DMS 273 treated with DMSO at 0.1 percent for 48 hours (cell line): Measurements from ENCODE around the gene SIGLEC9.
"Not testable (repeated sequence)": the region's sequence is repeated elsewhere in the genome, so short reads cannot be mapped to it uniquely, and the experiment has no call there.

Experiments
- DNase-seq: peaks from one replicate; lab custom pipeline; 2025; lab: John Stamatoyannopoulos, UW

SIGLEC9 gene

DNA sequence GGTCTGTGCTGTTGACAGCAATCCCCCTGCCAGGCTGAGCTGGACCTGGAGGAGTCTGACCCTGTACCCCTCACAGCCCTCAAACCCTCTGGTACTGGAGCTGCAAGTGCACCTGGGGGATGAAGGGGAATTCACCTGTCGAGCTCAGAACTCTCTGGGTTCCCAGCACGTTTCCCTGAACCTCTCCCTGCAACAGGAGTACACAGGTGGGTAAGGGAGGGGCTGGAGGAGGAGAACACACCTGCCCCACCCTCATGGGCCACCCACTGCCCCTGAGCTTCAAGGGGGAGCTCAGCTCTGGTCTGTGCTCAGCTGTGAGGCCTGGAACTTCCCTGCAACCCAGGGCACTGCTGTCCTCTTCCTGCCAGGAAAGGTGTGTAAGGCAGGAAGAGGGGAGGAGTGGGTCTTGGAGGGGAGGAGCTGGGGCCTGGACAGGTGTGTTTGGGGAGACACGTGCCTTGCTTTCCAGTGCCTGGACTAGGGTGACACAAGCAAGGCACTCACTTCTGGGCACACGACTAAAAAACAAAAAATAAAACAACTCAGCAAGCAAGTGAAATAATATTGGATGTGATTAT is 21.3 kb downstream of the SIGLEC9 start:
- DNase-seq: no peak

DNA sequence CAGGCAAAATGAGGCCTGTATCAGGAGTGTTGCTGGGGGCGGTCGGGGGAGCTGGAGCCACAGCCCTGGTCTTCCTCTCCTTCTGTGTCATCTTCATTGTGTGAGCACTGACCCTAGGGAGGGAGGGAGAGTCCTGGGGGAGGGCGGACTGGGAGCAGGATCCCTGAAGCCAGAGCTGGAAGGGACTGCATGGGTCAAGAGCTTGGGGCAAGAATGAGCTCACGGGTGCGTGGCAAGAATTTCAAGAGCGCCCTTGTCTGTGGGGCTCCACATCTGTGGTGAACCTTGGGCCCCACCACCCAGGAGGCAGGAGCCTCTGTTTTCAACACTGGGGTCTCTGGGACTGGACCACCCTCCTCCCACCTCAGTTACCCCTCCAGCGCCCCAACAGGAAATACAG is 22.0 kb downstream of the SIGLEC9 start:
- DNase-seq: no peak

DNA sequence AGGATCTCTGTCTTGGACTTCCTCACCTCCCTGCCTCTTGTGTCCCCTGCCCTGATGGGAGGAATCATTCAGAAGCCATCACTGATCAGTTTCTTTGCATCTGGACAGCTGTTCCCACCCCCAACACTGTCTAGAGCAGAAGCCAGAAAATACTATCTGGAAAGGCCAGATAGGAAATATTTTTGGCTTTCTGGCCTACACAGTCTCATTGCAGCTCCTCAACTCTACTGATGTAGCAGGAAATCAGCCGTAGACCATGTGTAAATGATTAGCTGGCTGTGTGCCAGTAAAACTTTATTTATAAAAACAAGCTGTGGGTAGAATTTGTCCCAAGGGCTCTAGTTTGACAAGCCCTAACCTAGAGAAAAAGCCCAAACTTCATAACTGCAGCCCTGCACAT is 23.0 kb downstream of the SIGLEC9 start:
- DNase-seq: no peak

DNA sequence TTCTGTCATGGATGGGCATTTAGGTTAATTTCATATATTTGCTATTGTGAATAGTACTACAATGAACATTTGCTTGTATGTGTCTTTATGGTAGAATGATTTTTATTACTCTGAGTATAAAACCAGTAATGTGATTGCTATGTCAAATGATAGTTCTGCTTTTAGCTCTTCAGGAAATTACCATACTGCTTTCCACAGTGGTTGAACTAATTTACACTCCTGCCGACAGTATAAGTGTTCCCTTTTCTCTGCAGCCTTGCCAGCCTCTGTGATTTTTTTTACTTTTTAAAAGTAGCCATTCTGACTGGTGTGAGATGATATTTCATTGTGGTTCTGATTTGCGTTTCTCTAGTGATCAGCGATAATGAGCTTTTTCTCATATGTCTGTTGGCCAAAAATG is 23.9 kb downstream of the SIGLEC9 start:
- no peak for DNase-seq

DNA sequence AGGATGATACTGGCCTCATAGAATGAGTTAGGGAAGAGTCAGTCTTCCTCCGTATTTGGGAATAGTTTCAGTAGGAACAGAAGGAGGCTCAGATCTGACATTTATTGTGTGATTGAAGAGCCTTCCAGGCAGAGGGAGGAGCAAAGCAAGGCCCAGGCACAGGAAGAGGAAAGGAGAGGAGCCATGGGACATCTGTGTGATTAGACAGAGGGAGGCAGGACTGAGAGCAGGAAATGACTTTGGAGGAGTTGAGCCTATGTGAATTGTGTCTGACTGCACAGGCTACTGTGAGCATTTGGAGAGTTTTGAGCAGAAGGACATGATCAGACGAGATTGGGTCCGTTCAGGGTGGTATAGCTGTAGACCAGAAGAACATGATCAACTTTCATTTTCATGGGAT is 25.9 kb downstream of the SIGLEC9 start:
- no peak for DNase-seq

DNA sequence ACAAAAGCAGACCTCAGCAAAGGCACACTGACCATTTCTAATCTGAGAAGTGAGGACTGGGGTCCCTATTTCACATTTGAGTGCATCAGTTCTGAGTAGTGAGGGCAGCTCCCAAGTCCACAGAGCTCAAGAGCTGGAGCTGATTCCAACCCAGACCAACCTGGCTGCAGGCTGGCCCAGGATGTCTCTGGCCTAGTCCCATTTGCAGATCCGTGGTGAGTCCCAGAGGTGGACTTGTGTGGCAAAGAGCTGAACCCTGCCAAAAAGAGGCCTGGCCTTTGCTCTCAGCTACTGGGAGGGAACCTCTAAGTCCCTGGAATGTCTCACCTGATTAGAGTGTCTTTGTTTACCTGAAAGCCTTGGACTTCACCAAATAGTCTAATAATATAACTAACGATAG is 32.0 kb downstream of the SIGLEC9 start:
- no peak for DNase-seq

DNA sequence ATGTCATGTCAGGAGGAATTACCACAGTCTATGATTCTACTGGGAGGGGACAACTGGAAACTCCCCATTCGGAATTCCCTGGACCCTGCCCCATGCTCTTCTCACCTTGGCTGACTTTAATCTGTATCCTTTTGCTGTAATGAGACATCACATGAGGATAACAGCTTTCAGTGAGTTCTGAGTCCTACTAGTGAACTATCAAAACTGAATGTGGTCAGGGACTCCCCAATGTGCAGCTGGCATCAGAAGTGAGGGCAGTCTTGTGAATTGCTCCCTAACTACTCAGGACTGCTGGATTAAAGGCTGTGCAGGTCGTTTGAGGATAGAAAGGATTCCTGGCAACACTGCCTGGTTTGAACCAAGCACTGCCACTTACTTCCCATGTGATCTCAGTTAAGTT is 32.6 kb downstream of the SIGLEC9 start:
- no peak for DNase-seq

DNA sequence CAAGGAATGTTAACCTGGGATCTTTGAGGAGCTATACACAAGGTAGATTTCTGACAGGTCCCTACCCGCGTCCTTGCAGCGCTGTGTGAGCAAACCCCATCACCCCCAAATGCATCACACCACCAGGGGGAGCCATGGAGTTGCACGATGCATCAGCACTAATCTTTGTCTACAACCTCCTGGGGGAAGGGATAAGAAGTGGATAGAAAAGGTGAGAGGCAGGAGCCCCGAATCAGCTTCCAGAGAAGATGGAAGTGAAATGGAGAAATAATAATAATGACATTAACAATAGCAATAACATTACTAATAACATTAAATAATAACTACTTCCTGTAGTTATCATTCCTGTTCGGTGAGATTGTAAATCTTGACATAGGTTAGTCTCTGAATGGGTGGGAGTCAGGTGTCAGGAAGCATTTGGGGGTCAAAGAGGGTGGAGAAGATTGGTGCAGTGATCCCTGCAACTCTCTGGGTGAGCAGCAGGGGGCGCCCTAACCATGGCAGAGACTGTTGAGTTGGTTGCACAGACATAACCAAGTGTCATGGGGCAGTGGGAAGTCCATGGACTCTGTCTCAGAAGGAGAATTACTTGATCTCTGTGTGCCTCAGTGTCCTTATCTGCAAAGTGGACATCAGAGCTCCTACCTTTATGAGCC is 33.9 kb downstream of the SIGLEC9 start:
- no peak for DNase-seq

DNA sequence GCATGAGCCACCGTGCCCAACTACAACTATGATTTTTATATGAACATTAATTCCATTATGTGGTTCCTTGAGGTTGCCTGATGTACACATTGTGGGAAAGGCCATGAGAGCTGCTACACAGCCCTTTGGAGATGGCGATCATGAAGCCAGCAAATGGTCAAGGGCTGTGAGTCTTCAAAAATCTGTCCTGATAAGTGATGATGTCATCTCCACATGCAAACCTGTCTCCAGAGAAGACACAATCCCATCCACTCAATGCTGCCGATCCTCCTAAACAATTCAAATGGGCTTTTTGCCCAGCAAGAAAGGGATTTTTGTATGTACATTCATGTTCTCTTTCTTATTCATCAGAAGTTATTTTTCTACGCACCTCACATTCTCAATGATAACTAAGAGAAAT is 35.0 kb downstream of the SIGLEC9 start:
- no peak for DNase-seq

DNA sequence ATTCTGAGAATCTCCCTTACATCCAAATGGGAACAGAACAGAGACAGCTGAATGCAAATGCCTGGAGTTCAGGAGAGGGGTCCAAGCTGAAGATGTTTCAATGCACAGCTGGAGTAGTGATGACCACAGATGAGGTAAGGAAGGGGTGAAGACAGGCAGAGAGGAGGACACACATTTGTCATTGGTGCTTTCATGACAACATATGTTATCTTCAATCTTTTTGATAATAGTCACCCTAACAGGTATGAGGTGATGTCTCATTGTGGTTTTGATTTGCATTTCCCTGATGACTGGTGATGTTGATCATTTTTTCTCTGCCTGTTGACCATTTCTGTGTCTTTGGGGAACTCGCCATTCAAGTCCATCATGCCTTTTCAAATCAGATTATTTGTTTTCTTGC is 36.6 kb downstream of the SIGLEC9 start:
- DNase-seq: no peak

DNA sequence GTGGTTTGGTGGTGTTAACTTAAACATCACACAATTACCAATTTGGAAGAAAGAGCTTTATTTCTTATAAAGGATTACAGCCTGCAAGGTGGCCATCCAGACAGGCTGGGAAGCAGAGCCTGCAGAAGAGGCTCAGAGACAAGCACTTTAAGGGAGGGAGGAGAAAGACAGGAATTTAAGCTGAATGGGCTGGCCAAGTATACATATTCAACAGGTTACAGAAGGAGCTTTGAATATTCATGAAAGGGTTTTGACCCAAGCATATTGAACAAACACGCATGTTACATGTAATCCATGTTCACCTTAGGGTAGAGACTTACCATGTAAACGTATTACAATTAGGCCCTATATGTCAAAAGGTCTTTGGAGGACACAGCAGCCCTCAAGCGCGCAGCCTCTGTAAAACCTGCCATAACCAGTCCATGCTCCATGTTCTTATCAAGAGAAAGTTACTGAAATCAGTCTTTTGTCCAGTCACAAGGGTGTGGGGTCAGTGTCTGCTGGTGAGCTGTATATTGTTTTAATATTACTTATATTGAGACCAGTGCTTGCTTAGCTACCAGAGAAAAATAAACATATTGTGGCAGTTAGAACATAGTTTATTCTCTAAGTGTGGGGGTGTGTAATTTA is 37.3 kb downstream of the SIGLEC9 start:
- DNase-seq: no peak

DNA sequence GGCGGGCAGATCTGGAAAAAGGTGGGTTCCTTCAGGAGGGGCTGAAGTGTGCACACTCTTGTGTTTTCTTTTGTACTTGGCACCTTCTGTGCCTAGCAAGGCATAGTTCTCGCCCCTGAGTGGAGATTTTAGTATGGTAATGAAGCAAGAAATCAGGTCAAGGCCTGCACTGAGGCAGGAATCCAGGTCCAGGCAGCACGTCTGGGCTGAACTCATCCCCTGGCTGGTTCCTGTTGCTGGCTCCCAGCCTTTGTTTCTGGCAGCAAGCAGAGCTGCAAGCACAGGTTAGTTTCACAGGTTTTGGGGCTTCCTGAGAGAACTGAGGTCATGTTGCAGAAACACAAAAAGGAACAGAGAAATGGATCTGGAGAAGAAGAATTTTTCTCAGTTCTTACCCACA is 38.6 kb downstream of the SIGLEC9 start:
- DNase-seq: no peak

DNA sequence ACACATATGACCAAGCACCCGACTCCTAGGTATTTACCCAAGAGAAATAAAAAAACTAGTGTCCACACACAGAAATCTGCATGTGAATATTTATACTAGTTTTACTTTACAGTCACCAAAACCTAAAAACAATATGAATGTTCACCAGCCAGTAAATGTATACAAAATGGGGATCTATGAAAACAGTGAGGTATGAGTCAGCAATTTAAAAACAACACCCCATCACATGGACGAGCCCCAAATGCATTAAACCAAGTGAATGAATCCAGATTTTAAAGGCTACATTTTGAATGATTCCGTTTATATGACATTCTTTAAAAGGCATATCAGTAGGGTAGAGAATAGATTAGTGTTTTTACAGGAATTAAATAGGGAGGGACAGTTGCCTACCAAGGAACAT is 39.5 kb downstream of the SIGLEC9 start:
- DNase-seq: no peak

DNA sequence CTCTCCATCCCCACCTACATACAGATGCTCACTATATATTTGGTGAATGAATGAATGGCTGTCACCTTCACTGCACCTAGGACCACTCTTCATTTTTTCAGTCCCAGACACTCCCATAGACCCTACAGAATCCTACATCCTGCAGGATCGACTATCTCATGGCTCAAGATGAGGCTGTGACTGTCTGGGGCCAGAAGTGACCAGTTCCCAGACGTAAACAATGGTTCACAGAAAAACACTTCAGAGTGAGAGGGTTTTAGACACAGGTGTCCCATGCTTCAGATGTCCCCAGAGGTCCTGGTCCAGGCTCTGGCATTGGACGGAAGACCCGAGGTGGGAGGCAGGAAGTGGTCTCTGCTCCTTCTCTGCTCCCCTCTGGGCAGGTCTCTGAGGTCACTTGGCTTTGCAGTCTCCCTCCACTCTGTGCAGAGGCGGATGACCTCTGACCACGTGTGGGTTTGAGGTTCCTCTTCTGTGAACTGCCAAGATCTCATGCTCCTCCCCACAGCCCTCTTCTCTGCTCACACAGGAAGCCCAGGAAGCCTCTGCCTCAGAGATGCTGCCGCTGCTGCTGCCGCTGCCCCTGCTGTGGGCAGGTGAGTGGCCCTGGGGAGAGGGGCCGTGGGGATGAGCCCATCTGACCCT is 42.3 kb downstream of the SIGLEC9 start:
- no peak for DNase-seq

DNA sequence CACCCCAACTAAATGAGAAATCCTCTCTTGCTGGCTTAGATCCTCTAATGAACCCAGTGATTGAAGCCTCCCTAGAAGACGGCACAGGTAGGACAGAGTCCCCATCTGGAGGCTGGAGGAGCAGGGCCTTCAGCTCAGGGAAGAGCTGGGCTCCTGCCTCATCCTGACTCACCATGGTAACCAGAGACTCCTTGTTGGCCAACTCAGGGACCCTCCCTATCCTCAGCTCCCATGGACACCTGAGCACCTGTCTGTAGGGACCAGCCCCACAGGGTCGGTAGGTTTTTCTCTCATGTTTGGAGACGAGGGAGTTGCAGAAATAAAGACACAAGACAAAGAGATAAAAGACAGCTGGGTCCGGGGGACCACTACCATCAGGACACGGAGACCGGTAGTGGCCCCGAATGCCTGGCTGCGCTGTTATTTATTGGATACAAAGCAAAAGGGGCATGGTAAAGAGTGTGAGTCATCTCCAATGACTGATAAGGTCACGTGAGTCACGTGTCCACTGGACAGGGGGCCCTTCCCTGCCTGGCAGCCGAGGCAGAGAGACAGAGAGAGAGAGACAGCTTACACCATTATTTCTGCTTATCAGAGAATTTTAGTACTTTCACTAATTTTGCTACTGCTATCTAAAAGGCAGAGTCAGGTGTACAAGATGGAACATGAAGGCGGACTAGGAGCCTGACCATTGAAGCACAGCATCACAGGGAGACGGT is 44.0 kb downstream of the SIGLEC9 start:
- DNase-seq: no peak

DNA sequence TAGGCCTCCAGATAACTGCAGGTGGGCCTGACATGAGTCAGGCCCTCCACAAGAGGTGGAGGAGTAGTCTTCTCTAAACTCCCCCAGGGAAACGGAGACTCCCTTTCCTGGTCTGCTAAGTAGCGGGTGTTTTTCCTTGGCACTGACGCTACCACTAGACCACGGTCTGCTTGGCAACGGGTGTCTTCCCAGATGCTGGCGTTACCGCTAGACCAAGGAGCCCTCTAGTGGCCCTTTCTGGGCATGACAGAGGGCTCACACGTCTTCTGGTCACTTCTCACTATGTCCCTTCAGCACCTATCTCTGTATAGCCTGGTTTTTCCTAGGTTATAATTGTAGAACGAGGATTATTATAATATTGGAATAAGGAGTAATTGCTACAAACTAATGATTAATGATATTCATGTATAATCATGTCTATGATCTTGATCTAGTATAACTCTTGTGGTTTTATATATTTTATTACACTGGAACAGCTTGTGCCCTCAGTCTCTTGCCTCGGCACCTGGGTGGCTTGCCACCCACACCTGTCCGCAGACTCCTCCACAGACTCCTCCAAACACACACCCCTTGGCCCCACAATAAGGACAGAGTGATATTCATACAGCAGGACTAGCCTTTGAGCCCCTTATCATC is 44.7 kb downstream of the SIGLEC9 start:
- DNase-seq: not testable (repeated sequence)

DNA sequence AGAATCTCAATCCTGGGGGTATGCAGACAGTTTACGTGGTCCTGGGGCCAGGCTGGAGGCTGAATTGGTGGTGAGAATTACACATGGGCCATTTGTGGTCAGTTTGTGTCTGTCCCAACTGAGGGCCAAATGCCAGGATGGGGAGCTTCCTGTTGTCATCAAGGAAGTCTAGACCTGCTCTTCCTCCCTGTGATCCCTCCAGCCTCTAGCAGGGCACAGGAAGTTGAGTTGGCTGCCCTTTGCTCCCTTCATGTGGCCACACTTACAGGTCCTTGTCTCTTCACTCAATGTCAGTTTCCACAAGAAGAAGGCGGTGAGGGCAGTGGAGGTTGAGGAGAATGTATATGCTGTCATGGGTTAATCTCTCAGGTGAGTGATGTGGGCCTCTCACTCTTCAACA is 47.5 kb downstream of the SIGLEC9 start:
- no peak for DNase-seq

DNA sequence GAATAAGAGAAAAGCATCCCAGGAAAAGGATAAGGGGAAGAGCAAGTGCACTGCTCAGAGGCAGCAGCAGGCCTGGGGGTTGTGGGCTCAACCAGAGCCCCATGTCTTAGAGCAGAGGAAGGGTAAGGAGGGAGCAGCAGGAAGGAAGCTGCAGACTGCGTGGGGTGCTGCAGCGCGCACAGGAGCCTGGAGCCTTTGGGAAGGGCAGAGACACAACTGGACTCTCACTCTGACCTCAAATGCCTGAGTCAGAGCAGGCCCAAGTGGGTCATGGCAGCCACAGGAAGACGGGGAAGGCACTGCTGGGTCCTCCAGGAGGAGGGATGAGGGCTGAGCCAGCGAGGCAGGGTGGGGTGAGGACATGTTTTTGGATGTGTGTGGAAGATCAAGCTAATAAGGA is 49.0 kb downstream of the SIGLEC9 start:
- no peak for DNase-seq

DNA sequence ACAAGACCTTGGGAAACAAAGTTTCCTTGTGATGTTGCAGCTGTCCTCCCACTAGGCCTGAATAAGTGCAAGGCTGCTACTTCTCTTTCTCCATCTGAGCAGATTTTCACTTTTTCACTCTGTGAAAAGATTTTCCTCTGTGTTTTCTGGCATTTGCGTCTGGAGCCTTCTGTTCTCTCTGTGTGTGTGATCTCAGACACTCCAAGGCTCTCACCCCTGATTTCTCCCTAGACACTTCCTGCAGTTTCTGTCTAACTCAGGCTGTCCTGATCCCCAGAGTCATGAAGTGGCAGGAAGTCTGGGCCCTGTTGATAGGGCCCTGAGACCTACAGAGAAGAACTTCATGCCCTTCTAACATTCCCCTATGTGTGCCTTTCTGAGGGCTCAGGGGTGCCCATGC is 54.5 kb downstream of the SIGLEC9 start:
- DNase-seq: no peak
